ENCODE data around the gene TBL1X.
"Not testable (repeated sequence)": the region's sequence is repeated elsewhere in the genome, so short reads cannot be mapped to it uniquely, and the experiment has no call there.

The TBL1X gene

DNA sequence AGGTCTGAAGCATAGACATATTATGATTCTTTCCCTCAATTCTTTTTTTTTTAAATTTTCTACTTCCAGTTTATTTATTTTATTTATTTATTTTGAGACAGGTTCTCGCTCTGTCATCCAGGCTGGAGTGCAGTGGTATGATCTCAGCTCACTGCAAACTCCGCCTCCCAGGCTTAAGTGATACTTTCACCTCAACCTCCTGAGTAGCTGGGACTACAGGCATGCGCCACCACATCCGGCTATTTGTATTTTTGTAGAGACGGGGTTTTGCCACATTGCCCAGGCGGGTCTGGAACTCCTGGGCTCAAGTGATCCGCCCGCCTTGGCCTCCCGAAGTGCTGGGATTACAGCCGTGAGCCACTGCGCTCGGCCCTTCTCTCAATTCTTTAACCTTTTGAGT is 6.8 kb upstream of the TBL1X start:
- DNase-seq (ENCODE audit: low read depth, low spot score); H3K4me3 ChIP-seq (ENCODE audit: low read length): not testable (repeated sequence)

DNA sequence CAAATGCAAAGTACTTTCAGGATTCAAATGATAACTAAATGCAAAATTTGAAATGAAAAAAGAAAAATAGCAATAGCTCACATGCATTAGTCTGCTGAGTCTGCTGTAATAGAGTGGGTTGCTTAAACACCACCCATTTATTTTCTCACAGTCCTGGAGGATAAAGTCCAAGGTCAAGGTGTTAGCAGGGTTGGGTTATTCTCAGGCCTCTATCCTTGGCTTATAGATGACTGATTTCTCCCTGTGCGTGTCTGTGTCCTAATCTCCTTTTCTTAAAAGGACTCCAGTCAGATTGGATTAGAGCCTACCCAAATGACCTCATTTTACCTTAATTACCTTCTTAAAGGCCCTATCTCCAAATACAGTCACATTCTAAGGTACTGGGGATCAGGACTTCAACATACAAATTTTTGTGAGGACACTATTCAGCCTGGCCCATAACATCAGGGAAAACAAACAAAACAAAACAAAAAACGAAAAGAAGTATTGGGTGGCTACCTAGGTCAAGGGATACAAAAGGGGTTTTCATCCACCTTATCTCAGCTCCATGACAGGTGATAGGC is 6.3 kb upstream of the TBL1X start:
- DNase-seq (ENCODE audit: low read depth, low spot score): no peak
- H3K4me3 ChIP-seq (ENCODE audit: low read length): no peak overlapping the region

DNA sequence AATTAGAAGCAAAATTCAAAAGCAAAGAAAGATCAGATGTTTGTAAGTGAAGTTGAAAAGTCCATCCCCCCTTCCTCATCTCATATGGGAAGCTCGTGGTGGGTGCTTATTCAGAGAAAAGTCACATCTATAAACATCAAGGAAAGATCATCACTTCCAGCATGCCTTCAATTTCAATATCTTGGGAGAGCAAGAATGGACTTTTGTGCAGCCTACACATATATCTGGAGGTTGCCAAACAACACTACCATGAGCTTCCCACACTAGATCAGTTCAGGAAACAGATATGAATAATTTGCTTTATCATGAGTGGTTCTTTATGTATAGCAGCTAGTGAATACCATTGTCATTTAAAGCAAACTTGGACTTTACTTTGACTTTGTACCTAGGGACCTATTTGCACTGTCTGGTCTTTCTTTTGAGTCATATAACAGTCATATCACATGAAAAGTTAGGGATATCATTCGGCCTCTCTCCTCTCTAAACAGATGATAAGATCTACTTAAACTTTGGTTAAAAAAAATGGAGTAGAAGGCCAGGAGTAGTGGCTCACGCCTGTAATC is 5.6 kb upstream of the TBL1X start:
- DNase-seq (ENCODE audit: low read depth, low spot score): no peak
- no peak overlapping the region for H3K4me3 ChIP-seq (ENCODE audit: low read length)

DNA sequence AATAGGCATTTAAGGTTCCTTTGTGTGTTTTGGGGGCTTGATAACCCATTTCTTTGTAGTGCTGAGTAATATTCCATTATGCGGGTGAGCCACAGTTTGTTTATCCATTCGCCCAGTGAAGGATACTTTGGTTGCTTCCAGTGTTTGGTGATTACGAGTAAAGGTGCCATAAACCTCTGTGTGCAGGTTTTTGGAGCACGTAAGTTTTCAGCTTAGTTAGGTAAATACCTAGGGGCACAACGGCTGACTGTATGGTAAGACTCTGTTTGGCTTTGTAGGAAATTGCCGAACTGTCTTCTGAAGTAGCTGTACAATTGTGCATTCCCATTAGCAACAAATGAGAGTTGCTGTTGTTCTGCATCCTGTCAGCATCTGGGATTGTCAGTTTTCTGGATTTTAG is 3.8 kb upstream of the TBL1X start:
- no peak overlapping the region for H3K4me3 ChIP-seq (ENCODE audit: low read length)
- DNase-seq (ENCODE audit: low read depth, low spot score): no peak

DNA sequence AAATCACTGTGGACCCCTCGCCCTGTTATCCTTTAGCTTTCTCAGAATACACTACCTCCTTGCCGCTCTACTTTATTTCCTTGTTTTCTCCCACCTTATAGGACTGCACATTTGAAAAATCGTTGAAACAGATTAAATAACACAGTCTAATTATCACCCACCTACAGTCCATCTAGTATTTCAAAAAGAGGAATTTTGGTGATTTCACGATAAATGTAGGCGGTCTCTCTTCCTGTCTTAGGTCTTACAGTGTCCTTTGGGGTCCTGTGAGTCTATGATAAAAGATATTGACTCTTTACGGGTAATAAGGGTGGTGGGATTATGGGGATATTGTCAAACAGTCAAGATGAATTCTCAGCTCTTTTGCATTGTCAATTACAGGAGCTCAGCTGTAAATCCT is 2.4 kb upstream of the TBL1X start:
- H3K4me3 ChIP-seq (ENCODE audit: low read length): no peak overlapping the region
- DNase-seq (ENCODE audit: low read depth, low spot score): no peak

DNA sequence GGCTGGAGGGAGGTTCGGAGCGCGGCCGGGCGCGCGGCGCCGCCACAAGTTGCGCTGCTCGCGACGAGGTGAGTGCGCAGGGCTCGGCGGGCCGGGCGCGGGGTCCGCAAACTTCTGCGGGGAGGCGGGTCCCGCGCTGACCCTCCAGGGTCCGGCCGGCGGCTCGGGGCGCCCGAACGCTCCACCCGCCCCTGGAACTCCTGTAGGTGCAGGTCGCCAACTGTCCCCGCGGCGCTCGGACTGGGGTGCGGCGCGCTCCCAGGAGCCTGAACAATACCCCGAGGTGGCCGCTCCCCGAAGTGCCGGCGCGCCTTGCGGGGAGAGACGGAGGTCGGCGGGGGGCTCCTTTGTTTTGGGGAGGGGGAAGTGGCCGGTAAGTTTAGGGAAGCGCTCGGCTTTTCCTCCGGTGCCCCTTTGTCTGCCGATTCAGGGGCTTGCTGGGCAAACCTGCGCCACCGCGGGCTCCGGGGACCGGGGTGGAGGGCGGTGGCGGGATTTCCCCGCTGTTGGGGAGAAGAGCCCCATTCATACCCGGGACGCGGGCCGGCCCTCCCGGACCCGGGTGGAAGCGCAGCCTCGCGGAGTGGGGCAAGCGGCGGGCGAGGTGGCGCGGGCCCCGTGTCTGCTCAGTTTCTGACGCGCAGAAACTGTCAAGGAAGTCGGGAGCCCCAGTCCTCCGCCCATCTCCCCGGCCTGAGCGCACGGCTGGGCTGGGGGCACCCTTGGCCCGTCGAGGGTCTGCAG is 694 bp downstream of the TBL1X start:
- peak overlapping the region; percentile 52 for H3K4me3 ChIP-seq (ENCODE audit: low read length)
- DNase-seq (ENCODE audit: low read depth, low spot score): no peak

DNA sequence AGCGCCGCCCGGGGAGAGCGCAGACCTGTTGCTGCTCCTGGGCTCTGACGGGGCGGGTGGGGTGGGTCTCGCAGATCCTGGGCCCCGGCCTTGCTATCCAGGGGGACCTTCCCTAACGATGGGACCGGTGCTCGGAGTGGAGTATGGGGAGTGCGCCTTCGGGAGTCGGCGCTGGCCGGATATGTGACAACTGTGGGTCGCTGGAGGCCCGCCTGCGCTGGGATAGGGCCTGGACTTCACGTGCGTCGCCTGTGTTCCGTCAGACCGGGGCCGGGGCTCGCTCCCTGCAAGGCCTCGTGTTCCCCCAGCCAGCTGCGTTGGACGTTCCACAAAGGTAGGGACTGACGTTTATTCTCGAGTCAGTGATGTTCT is 1.3 kb downstream of the TBL1X start:
- peak overlapping the region; percentile 52 for H3K4me3 ChIP-seq (ENCODE audit: low read length)
- DNase-seq (ENCODE audit: low read depth, low spot score): no peak

DNA sequence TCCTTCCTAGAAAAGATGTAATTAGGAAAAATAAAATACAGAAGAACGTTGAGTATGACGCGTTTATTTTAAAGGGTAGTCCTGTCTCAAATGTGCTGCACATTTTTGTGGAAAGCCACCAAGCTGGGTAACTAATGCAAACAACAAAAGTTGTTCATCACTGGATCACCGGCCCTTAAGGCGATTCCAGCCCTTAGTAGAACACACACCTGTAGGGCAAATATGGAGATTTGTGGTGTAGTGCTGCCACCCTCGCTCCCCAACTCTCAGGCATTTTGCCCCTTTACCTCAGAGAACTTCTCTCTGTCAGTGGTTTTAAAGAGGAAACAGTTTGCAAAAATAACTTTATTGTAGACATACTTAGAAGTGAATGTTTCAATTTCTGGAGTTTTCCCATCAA is 1.9 kb downstream of the TBL1X start:
- H3K4me3 ChIP-seq (ENCODE audit: low read length): no peak overlapping the region
- DNase-seq (ENCODE audit: low read depth, low spot score): no peak

DNA sequence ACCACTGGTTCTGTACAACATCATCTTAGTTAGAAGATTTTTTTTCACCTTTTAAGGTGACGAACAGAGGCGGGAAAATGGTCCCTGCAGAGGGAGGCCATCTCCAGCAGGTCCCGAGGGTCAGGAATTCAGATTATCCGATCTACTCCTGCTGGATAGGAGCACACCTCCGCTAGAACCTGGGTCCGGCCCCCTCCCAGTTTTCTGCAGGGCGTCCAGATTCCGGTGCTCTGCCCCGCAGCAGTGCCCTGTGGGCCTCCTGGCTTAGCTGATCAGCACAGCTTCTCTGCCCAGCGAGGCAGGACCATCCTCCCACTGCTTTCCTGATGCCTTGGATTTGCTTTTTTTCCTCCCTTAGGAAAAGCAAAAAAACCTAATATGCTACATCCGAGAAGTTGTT is 2.3 kb downstream of the TBL1X start:
- no peak overlapping the region for H3K4me3 ChIP-seq (ENCODE audit: low read length)

DNA sequence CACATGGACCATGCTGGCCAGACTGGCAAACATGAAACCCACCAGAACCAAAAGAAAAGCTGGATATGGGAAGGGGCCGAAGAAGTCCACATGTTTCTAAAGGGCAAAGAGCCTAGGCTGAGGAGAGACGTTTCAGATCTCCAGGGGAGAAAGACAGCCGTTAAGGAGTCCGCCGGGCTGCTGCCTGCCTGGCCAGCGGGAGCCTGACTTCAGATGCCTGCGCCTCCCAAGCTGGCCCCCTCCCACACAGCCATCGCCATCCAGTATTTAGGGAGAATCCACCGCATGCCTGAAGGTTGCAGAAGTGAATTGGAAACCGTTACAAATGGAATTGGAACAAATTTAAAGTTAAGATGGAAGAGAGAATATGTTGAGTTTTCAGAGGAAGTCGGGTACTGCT is 2.9 kb downstream of the TBL1X start:
- no peak for DNase-seq (ENCODE audit: low read depth, low spot score)
- no peak overlapping the region for H3K4me3 ChIP-seq (ENCODE audit: low read length)

More for the DNA sequence above, 2.3 kb downstream of the TBL1X start:
- DNase-seq (ENCODE audit: low read depth, low spot score): no peak

DNA sequence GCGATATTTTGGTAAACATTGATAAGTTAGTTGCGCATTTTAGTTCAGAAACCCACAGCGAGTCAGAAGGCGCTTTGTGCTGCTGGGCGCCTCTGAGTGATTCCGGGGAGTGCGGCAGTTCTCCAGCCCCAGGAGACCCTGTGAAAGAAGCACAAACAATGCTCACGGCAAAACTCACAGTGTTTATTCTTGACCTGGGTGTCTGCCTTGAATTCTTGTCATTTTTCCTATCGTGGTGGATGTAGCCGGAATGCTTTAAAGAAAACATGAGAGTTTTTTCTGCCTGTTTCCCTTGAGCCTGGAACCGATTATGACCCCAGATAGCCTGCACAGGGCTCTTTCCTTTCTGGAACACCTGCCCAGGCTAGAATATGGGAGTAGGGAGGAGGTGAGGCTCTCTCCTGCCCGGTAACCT is 6.7 kb downstream of the TBL1X start:
- H3K4me3 ChIP-seq (ENCODE audit: low read length): no peak overlapping the region
- no peak for DNase-seq (ENCODE audit: low read depth, low spot score)

DNA sequence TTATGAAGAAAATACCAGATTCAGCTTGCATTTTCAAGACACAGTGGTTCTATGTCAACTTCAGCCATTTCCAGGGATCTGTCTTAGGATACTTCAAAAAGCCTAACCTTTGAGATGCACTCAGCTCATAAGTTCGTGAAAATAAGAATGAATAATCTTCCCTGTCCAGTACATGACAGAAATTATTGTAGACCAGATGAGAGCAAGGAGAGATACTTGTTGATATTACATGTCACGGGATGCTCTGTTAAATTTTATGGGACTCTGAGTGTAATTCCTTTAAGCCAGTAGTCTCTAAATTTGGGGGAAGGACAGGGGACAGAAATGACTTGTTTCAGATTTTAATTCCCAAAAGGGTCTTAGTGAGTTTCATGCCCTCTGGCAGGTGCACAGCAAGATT is 8.8 kb downstream of the TBL1X start:
- H3K4me3 ChIP-seq (ENCODE audit: low read length): no peak overlapping the region
- no peak for DNase-seq (ENCODE audit: low read depth, low spot score)

DNA sequence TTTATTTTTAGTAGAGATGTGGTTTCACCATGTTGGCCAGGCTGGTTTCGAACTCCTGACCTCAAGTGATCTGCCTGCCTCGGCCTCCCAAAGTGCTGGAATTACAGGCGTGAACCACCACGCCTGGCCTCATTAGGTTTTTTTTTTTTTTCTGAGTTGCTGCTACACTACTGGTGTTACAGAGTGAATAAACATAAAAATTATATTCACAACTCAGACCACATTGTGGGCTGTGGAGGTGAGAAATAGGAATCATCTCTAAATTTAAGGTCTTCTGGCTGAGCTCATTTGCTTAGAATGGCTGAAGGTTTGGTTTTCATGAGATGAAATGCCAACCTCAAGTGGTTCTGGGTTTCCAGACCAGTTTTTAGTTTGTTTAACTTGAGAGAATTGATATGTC is 10.6 kb downstream of the TBL1X start:
- DNase-seq (ENCODE audit: low read depth, low spot score): not testable (repeated sequence)

DNA sequence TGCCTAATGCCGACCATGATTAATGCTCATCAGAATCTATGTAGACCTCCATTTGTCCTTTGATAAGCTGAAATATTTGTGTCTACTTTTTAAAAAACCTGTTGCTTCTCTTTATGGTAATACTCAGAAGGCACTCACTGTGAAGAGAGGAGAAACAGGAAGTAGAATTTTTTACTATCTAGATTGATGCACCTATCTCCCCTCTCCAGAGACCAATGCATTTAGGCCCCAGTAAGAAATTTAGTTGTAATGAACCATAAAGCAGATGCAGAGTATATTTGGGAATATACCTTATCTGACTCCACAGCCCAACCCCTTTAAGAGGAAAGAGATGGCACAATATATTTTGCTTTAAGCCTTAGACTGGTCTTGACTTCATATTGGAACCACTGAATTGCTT is 11.1 kb downstream of the TBL1X start:
- no peak overlapping the region for H3K4me3 ChIP-seq (ENCODE audit: low read length)
- DNase-seq (ENCODE audit: low read depth, low spot score): no peak

More for the DNA sequence above, 10.6 kb downstream of the TBL1X start:
- not testable (repeated sequence) for H3K4me3 ChIP-seq (ENCODE audit: low read length)

DNA sequence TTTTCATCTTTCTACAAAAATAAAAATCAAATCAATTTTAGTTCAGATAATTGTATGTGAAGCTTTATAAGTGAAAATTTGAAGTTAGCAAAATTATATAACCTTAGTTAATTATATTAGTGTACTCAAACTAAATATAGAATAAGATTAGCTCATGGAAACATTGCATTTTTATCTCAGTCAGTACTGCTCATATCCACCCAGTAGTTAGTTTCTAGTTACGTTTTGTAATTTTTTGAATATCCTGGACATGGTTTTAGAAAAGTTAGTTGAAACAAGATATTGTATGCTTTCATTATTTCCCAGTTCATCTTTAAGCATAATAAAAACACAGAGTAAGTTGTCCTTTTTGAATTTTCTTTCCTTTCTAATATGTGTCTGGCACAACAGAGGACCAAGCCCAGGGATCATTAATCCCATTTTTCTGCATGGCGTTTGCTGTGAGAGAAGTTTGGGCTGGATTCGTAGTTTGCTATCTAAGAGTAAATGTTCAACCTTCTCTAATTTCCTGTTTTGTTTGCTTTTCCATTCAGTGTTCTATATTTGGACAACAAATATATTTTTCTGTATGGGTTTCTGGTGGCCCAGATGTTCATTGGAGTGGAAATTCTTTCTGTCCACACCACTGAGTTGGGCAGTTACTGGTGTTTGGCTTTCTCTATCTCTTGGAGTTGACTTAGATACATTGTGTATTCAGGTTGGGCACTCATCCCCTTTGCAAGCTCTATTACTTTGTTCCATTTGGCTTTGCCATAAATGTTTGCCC is 12.1 kb downstream of the TBL1X start:
- DNase-seq (ENCODE audit: low read depth, low spot score): no peak

DNA sequence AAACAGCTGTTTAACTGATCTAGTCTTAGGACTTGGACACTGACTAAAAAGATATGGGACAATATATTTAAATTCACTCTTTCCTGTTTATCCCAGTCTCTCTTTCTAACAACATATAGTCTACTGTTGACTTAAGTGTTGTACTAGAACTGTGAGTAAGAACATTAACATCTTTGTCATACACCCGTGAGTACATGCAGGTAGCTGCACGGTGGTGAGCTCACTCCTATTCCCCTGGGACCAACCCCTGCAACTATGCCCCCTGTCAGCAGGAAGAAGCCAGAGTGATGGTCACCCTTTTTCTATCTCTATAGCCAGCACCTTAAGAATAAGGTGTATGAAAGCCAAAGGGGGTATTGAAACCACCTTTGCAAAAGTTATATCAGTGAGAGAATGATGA is 17.6 kb downstream of the TBL1X start:
- no peak overlapping the region for H3K4me3 ChIP-seq (ENCODE audit: low read length)
- no peak for DNase-seq (ENCODE audit: low read depth, low spot score)

More for the DNA sequence above, 12.1 kb downstream of the TBL1X start:
- no peak overlapping the region for H3K4me3 ChIP-seq (ENCODE audit: low read length)

DNA sequence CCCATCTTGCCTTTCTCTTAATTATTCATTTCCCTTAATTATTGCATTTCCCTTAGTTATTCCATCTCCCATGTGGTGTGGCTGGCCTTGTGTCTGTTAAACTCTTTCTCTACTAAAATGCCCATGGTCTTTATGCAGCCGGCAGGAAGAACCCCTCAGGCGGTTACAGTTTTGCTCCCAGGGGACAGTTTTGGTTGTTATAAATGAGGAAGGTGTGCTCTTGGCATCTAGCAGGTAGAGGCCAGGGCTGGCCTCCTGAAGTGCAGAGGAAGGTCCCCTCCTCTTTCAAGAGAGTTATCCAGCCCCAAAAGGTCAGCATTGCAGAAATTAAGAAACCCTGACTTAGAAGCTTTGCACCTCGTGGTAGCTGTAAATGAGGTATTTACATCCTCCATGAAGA is 18.0 kb downstream of the TBL1X start:
- DNase-seq (ENCODE audit: low read depth, low spot score): no peak
- no peak overlapping the region for H3K4me3 ChIP-seq (ENCODE audit: low read length)

DNA sequence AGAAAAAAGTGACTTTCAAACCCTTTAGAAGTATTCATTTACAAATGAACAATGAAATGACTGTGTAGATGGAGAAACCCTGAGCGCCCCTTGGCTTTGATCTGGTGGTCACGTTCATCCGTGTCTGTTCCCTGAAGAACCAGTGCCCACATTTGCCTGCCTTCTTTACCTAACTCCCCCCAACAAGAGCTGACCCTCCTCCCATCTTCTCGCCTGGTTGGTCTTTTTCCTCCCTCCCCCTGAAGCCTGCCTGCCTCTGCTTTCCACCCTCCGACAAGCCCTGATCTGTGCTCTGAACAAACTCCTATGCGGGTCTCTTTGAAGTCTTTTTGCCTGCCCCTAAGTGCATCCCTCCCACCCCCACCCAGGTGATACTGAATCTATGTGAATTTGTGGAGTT is 18.5 kb downstream of the TBL1X start:
- DNase-seq (ENCODE audit: low read depth, low spot score): no peak
- no peak overlapping the region for H3K4me3 ChIP-seq (ENCODE audit: low read length)

DNA sequence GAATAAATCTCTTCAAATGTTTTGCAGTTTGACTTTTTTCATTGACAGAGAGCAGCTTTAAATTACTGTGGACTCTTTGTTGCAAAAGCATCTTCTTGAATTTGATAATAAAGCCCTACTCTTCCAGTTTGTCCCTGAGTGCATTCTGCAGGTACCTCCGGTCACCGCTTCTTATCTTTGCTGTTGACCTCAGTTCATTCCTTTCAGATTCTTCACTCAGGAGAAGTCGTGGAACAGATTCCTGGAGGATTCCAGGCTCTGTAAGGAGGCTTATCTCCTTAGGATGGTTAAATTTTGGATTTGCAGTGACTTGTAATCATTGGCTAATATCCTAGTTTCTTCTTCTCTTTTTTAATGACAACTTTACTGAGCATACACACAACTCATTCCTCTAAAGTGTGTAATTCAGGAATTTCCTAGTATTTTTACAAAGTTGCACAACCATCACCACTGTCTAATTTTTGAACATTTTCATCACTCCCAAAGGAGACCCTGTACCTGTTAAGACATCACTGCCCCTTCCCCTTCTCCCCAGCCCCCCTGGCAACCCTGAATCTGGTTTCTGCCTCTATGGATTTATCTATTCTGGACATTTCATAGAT is 22.0 kb downstream of the TBL1X start:
- H3K4me3 ChIP-seq (ENCODE audit: low read length): no peak overlapping the region
- DNase-seq (ENCODE audit: low read depth, low spot score): no peak

DNA sequence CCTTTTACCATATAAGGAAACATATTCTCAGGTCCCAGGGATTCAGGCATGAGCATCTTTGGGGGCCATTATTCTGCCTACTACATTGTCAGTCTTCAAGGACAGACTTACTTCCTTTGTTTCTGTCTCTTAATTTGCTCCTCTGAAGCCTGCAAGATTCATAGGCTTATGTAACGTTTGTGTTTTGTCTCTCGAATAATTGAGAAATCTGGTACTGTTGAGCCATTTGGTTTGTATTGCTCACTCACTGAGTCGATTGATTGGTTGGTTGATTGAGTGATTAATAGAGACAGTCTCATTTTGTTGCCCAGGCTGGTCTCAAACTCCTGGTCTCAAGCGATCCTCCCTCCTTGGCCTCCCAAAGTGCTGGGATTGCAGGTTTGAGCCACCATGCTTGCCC is 23.7 kb downstream of the TBL1X start:
- DNase-seq (ENCODE audit: low read depth, low spot score): no peak
- no peak overlapping the region for H3K4me3 ChIP-seq (ENCODE audit: low read length)
